ENCODE results near the gene CSH2. TPM values are rescaled to one million over a fixed set of nuclear protein-coding genes. Genes with fewer than 3 reads are reported as not detected.
A peak's percentile ranks its signal among the peaks of the same experiment; 100 is the strongest.
"Not testable (repeated sequence)": the region's sequence is repeated elsewhere in the genome, so short reads cannot be mapped to it uniquely, and the experiment has no call there.

Gene CSH2
- total RNA-seq, 5 donors from 2014 or later (not counting 1 experiment from before 2014, with no cell fraction given), result not detected

- H3K4me1 Mint-ChIP-seq; POLR2A ChIA-PET; H3K9me3 Mint-ChIP-seq; H3K4me3 Mint-ChIP-seq; ATAC-seq (replicated peaks in 1 of 4); H3K27me3 Mint-ChIP-seq; H3K27ac ChIP-seq (ENCODE audit: low read length); CTCF ChIA-PET; H3K36me3 Mint-ChIP-seq; DNase-seq; H3K27ac Mint-ChIP-seq; H3K4me3 ChIP-seq (ENCODE audit: control insufficient read depth in 1 of 2, extremely low read depth in 1 of 2, low read length in 1 of 2); H3K27me3 ChIP-seq (replicated peaks in 1 of 2; ENCODE audit: control insufficient read depth in 2 of 2, extremely low read depth in 1 of 2, insufficient read depth in 2 of 2, low read length in 1 of 2); H3K9me3 ChIP-seq; H3K36me3 ChIP-seq (ENCODE audit: control insufficient read depth in 2 of 2, extremely low read depth in 1 of 2, insufficient read depth in 1 of 2, low read length in 1 of 2); H3K4me1 ChIP-seq (ENCODE audit: control insufficient read depth in 1 of 2, extremely low read depth in 1 of 2, insufficient read depth in 2 of 2, low read length in 2 of 2): not testable (repeated sequence)
- 100% methylated on average over 2 of the region's 11 CpGs for WGBS (ENCODE audit: insufficient coverage)
Measured at GRCh38 chr17:63892316-63893037, 19.0 kb upstream of the CSH2 start.

GRCh38 chr17:63889026-63889848 lies 15.8 kb upstream of the CSH2 start:
- DNase-seq, result peak in 3 of 35 experiments; percentile 17 to 50 (median 40)
- H3K4me3 Mint-ChIP-seq, result not testable (repeated sequence)

GRCh38 chr17:63885119-63885518 lies 11.6 kb upstream of the CSH2 start:
- CTCF ChIA-PET, result not testable (repeated sequence)

More at GRCh38 chr17:63889026-63889848, 15.8 kb upstream of the CSH2 start:
- H3K27me3 Mint-ChIP-seq; H3K27ac Mint-ChIP-seq; POLR2A ChIA-PET; H3K4me1 Mint-ChIP-seq; H3K36me3 Mint-ChIP-seq; H3K9me3 Mint-ChIP-seq; H3K27ac ChIP-seq (ENCODE audit: low read length); H3K27me3 ChIP-seq (replicated peaks in 1 of 2; ENCODE audit: control insufficient read depth in 2 of 2, extremely low read depth in 1 of 2, insufficient read depth in 2 of 2, low read length in 1 of 2); H3K4me1 ChIP-seq (ENCODE audit: control insufficient read depth in 1 of 2, extremely low read depth in 1 of 2, insufficient read depth in 2 of 2, low read length in 2 of 2); H3K36me3 ChIP-seq (ENCODE audit: control insufficient read depth in 2 of 2, extremely low read depth in 1 of 2, insufficient read depth in 1 of 2, low read length in 1 of 2); H3K9me3 ChIP-seq; H3K4me3 ChIP-seq (ENCODE audit: control insufficient read depth in 1 of 2, extremely low read depth in 1 of 2, low read length in 1 of 2): not testable (repeated sequence)
- ATAC-seq (replicated peaks in 1 of 4), result peak in 3 of 4 experiments; percentile 65 to 69 (median 68)
- CTCF ChIA-PET, result interaction anchor here (0.5 to 1.2 kb wide), 10 partner anchors 23 to 563 kb away, joined by 3 to 7 read pairs (median 3); partner anchors contain the start of gene GH1 (in 1 of the 2)
- WGBS (ENCODE audit: insufficient coverage), result 17% methylated on average over 4 of the region's 13 CpGs

GRCh38 chr17:63882626-63883126 lies 9.2 kb upstream of the CSH2 start:
- CTCF ChIA-PET, result interaction anchor here (0.6 to 0.7 kb wide), 3 partner anchors 14 to 511 kb away, joined by 3 to 5 read pairs (median 4); no protein-coding TSS in a partner anchor

More at GRCh38 chr17:63885119-63885518, 11.6 kb upstream of the CSH2 start:
- H3K9me3 Mint-ChIP-seq; H3K36me3 ChIP-seq (ENCODE audit: control insufficient read depth in 2 of 2, extremely low read depth in 1 of 2, insufficient read depth in 1 of 2, low read length in 1 of 2); H3K27ac Mint-ChIP-seq; H3K4me3 Mint-ChIP-seq; H3K36me3 Mint-ChIP-seq; H3K4me3 ChIP-seq (ENCODE audit: control insufficient read depth in 1 of 2, extremely low read depth in 1 of 2, low read length in 1 of 2); H3K27ac ChIP-seq (ENCODE audit: low read length); DNase-seq; H3K4me1 ChIP-seq (ENCODE audit: control insufficient read depth in 1 of 2, extremely low read depth in 1 of 2, insufficient read depth in 2 of 2, low read length in 2 of 2); H3K27me3 Mint-ChIP-seq; H3K9me3 ChIP-seq; H3K4me1 Mint-ChIP-seq; POLR2A ChIA-PET; ATAC-seq (replicated peaks in 1 of 4): not testable (repeated sequence)
- WGBS (ENCODE audit: insufficient coverage), result 89% methylated on average over 8 of the region's 11 CpGs
- peaks cover 0 to 22% of the 10 kb centered on the region in 2 experiments for H3K27me3 ChIP-seq (replicated peaks in 1 of 2; ENCODE audit: control insufficient read depth in 2 of 2, extremely low read depth in 1 of 2, insufficient read depth in 2 of 2, low read length in 1 of 2)

GRCh38 chr17:63881935-63882601 lies 8.6 kb upstream of the CSH2 start, which contains the start of gene GH2:
GH2 (minus strand) TSS chr17:63881944; CDS start chr17:63881801, 143 bp downstream.
- Mint-ChIP-seq H3K27me3 (no peaks in the 10 kb centered on the region), H3K4me3 (no peak within 1 kb of the TSS), H3K4me1 (peaks cover 0 to 1% (median 0%) of the 10 kb centered on the region in 3 donors), H3K27ac (no peak within 1 kb of the TSS), H3K36me3 (no peaks in the 10 kb centered on the region), H3K9me3 (no peaks in the 10 kb centered on the region)
- peaks cover 0 to 17% of the 10 kb centered on the region in 2 experiments for H3K27me3 ChIP-seq (replicated peaks in 1 of 2; ENCODE audit: control insufficient read depth in 2 of 2, extremely low read depth in 1 of 2, insufficient read depth in 2 of 2, low read length in 1 of 2)
- peak in 34 of 35 experiments; percentile 17 to 81 (median 48) for DNase-seq
- peak; percentile 81 to 88 (median 83) for ATAC-seq (replicated peaks in 1 of 4)
- no peaks in the 10 kb centered on the region for H3K36me3 ChIP-seq (ENCODE audit: control insufficient read depth in 2 of 2, extremely low read depth in 1 of 2, insufficient read depth in 1 of 2, low read length in 1 of 2)
- no peaks in the 10 kb centered on the region for H3K9me3 ChIP-seq
- no peak within 1 kb of the TSS for H3K27ac ChIP-seq (ENCODE audit: low read length)
- WGBS (ENCODE audit: insufficient coverage), result 100% methylated on average over 1 of the region's 15 CpGs
- ChIA-PET POLR2A (no interaction called here), CTCF (interaction anchor here in 1 of 2 donors (1.1 kb wide), 1 partner anchor 11 kb away, joined by 3 read pairs; no protein-coding TSS in a partner anchor)
- H3K4me3 ChIP-seq (ENCODE audit: control insufficient read depth in 1 of 2, extremely low read depth in 1 of 2, low read length in 1 of 2), result no peak within 1 kb of the TSS
- peaks cover 0 to 3% of the 10 kb centered on the region in 2 experiments for H3K4me1 ChIP-seq (ENCODE audit: control insufficient read depth in 1 of 2, extremely low read depth in 1 of 2, insufficient read depth in 2 of 2, low read length in 2 of 2)

More at GRCh38 chr17:63882626-63883126, 9.2 kb upstream of the CSH2 start:
- ATAC-seq (replicated peaks in 1 of 4); H3K4me1 ChIP-seq (ENCODE audit: control insufficient read depth in 1 of 2, extremely low read depth in 1 of 2, insufficient read depth in 2 of 2, low read length in 2 of 2); H3K9me3 ChIP-seq; DNase-seq; H3K9me3 Mint-ChIP-seq; H3K27ac Mint-ChIP-seq; H3K27me3 Mint-ChIP-seq; H3K4me1 Mint-ChIP-seq; H3K4me3 Mint-ChIP-seq; H3K36me3 Mint-ChIP-seq; H3K27ac ChIP-seq (ENCODE audit: low read length); H3K4me3 ChIP-seq (ENCODE audit: control insufficient read depth in 1 of 2, extremely low read depth in 1 of 2, low read length in 1 of 2); H3K36me3 ChIP-seq (ENCODE audit: control insufficient read depth in 2 of 2, extremely low read depth in 1 of 2, insufficient read depth in 1 of 2, low read length in 1 of 2): not testable (repeated sequence)
- WGBS (ENCODE audit: insufficient coverage), result 63% methylated on average over 2 of the region's 9 CpGs
- peaks cover 0 to 15% of the 10 kb centered on the region in 2 experiments for H3K27me3 ChIP-seq (replicated peaks in 1 of 2; ENCODE audit: control insufficient read depth in 2 of 2, extremely low read depth in 1 of 2, insufficient read depth in 2 of 2, low read length in 1 of 2)
- POLR2A ChIA-PET, result interaction anchor here (0.6 kb wide), 2 partner anchors 105 to 818 kb away, joined by 3 read pairs; no protein-coding TSS in a partner anchor

GRCh38 chr17:63881337-63881736 lies 7.9 kb upstream of the CSH2 start:
- ATAC-seq (replicated peaks in 1 of 4); H3K27ac ChIP-seq (ENCODE audit: low read length); H3K9me3 ChIP-seq; H3K27me3 Mint-ChIP-seq; POLR2A ChIA-PET; H3K9me3 Mint-ChIP-seq; H3K27ac Mint-ChIP-seq; DNase-seq; H3K4me3 ChIP-seq (ENCODE audit: control insufficient read depth in 1 of 2, extremely low read depth in 1 of 2, low read length in 1 of 2); H3K36me3 ChIP-seq (ENCODE audit: control insufficient read depth in 2 of 2, extremely low read depth in 1 of 2, insufficient read depth in 1 of 2, low read length in 1 of 2); H3K4me1 Mint-ChIP-seq; H3K4me1 ChIP-seq (ENCODE audit: control insufficient read depth in 1 of 2, extremely low read depth in 1 of 2, insufficient read depth in 2 of 2, low read length in 2 of 2); H3K4me3 Mint-ChIP-seq; H3K36me3 Mint-ChIP-seq: not testable (repeated sequence)
- H3K27me3 ChIP-seq (replicated peaks in 1 of 2; ENCODE audit: control insufficient read depth in 2 of 2, extremely low read depth in 1 of 2, insufficient read depth in 2 of 2, low read length in 1 of 2), result peaks cover 0 to 23% of the 10 kb centered on the region in 2 experiments
- 92% methylated on average over 5 of the region's 11 CpGs for WGBS (ENCODE audit: insufficient coverage)
- CTCF ChIA-PET, result interaction anchor here (0.6 to 1.1 kb wide), 2 partner anchors 12 to 147 kb away, joined by 3 to 5 read pairs; no protein-coding TSS in a partner anchor

Measured in T-cell (primary cell).